GM12892 (cell line): Measurements from ENCODE around the gene CBFA2T2.

Experiments
- POLR2A ChIP-seq: IDR thresholded peaks from 2 replicates; pipeline ENCODE4 v1.6.1; 2011; ENCODE audit warnings: low read depth, low read length, control low read depth
- TAF1 ChIP-seq: IDR thresholded peaks from 2 replicates; pipeline ENCODE4 v1.6.1; 2011; ENCODE audit warnings: low read depth, mild to moderate bottlenecking, control low read depth, low read length, borderline replicate concordance

- TF ChIP-seq POLR2A (no peak), TAF1 (no peak)
These were observed 203.4 kb downstream of the CBFA2T2 start for GRCh38 chr20:33693289-33693688.
